H1 (cell line): Measurements from ENCODE around the gene HUWE1. TPM values are rescaled to one million over a fixed set of nuclear protein-coding genes. Genes with fewer than 3 reads are reported as not detected.

Experiments
- CTCF ChIA-PET: fragments of 300-600 bp; sonication (Branson Sonifier 250); formaldehyde crosslinking; loops from one replicate; lab custom pipeline; 2021; ENCODE audit not compliant: partially characterized antibody; lab: Charles Lee
- POLR2A ChIA-PET: fragments of 300-600 bp; sonication (Branson Sonifier 250); formaldehyde crosslinking; loops from one replicate; lab custom pipeline; 2021; ENCODE audit warnings: inconsistent platforms; ENCODE audit not compliant: partially characterized antibody; lab: Charles Lee
- DNase-seq, 2 experiments: peaks; one replicate each; pipeline versions ENCODE4 v3.0.0 to v3.0.0-alpha.2; 2010 to 2022; ENCODE audit warnings: low spot score in 2 of 2, low read depth in 1 of 2, mixed read lengths in 1 of 2
- FAIRE-seq: peaks from 2 replicates; lab custom pipeline; 2011; peaks lifted over from hg19 to GRCh38; lab: Jason Lieb, UNC
- H2AFZ ChIP-seq: 2 replicates; pipeline ENCODE4 v1.8.1; 2012; ENCODE audit warnings: low read length, inconsistent platforms
- H2AK5ac ChIP-seq: 2 replicates; pipeline ENCODE4 v1.6.1; 2013; ENCODE audit warnings: low read depth, low read length
- H2BK120ac ChIP-seq: replicated peaks from 2 replicates; pipeline ENCODE3; 2013; ENCODE audit warnings: low read depth, low read length, inconsistent platforms
- H2BK12ac ChIP-seq: 2 replicates; pipeline ENCODE4 v1.6.1; 2013; ENCODE audit warnings: low read depth, low read length
- H2BK15ac ChIP-seq: 2 replicates; pipeline ENCODE4 v1.6.1; 2013; ENCODE audit warnings: low read length
- H2BK20ac ChIP-seq: 2 replicates; pipeline ENCODE4 v1.6.1; 2013; ENCODE audit warnings: low read length
- H2BK5ac ChIP-seq: 2 replicates; pipeline ENCODE4 v1.6.1; 2013; ENCODE audit warnings: low read depth, low read length
- H3K14ac ChIP-seq: 2 replicates; pipeline ENCODE4 v1.6.1; 2013; ENCODE audit warnings: inconsistent platforms; ENCODE audit not compliant: insufficient read length
- H3K18ac ChIP-seq: 2 replicates; pipeline ENCODE4 v1.6.1; 2013; ENCODE audit warnings: low read length; ENCODE audit errors: extremely low read depth
- H3K23ac ChIP-seq: 2 replicates; pipeline ENCODE4 v1.6.1; 2013; ENCODE audit warnings: inconsistent platforms; ENCODE audit not compliant: insufficient read length
- H3K23me2 ChIP-seq: 2 replicates; pipeline ENCODE4 v1.6.1; 2013; ENCODE audit warnings: low read depth, low read length
- H3K27ac ChIP-seq: 2 replicates; pipeline ENCODE4 v1.6.1; 2011; ENCODE audit warnings: low read depth, low read length, inconsistent platforms
- H3K27me3 ChIP-seq, 4 experiments: replicated peaks in 1 of 4; 1 replicate in 1 of 4; 2 replicates in 3 of 4; pipeline versions ENCODE4 v1.6.1 to v1.8.1; 2011 to 2013; ENCODE audit warnings: low read length in 3 of 4, mild to moderate bottlenecking in 3 of 4, inconsistent platforms in 2 of 4, mixed read lengths in 2 of 4, moderate library complexity in 1 of 4; ENCODE audit not compliant: control insufficient read depth in 3 of 4, insufficient read depth in 3 of 4; ENCODE audit errors: extremely low read depth in 1 of 4
- H3K36me3 ChIP-seq, 4 experiments: 2 replicates each; pipeline versions ENCODE4 v1.6.1 to v1.8.1; 2011 to 2013; ENCODE audit warnings: mild to moderate bottlenecking in 4 of 4, low read length in 3 of 4, moderate library complexity in 2 of 4, control low read depth in 1 of 4, inconsistent platforms in 1 of 4; ENCODE audit not compliant: insufficient read depth in 4 of 4, control insufficient read depth in 2 of 4
- H3K4ac ChIP-seq: replicated peaks from 2 replicates; pipeline ENCODE3; 2013; ENCODE audit warnings: low read length, low read depth, mixed read lengths, inconsistent platforms; ENCODE audit not compliant: insufficient read length
- H3K4me1 ChIP-seq, 4 experiments: replicated peaks in 1 of 4; 1 replicate in 1 of 4; 2 replicates in 3 of 4; pipeline versions ENCODE4 v1.6.1 to v1.8.1; 2011 to 2013; ENCODE audit warnings: low read length in 3 of 4, inconsistent platforms in 2 of 4, mixed read lengths in 1 of 4; ENCODE audit not compliant: insufficient read depth in 4 of 4, control insufficient read depth in 3 of 4
- H3K4me2 ChIP-seq, 2 experiments: 2 replicates each; pipeline versions ENCODE4 v1.6.1 to v1.8.1; 2011 to 2013; ENCODE audit warnings: low read depth in 2 of 2, low read length in 2 of 2, control low read depth in 1 of 2, inconsistent platforms in 1 of 2, mild to moderate bottlenecking in 1 of 2; ENCODE audit not compliant: insufficient read depth in 1 of 2
- H3K4me3 ChIP-seq, 4 experiments: fragments of 200-600, 300-600 bp in 1 of 4; sonication (generic), shearing (Covaris generic), sonication (Bioruptor Twin) in 1 of 4; 2 replicates each; pipeline versions ENCODE4 v1.5.1 to v1.8.1; 2011 to 2016; ENCODE audit warnings: low read length in 4 of 4, low read depth in 3 of 4, control low read depth in 2 of 4, inconsistent platforms in 2 of 4, mild to moderate bottlenecking in 2 of 4, mixed read lengths in 1 of 4, moderate library complexity in 1 of 4; ENCODE audit not compliant: insufficient read depth in 2 of 4; ENCODE audit errors: extremely low read depth in 1 of 4
- H3K56ac ChIP-seq: replicated peaks from 2 replicates; pipeline ENCODE3; 2013; ENCODE audit warnings: low read depth, mild to moderate bottlenecking, mixed read lengths, low read length, inconsistent platforms; ENCODE audit not compliant: insufficient read length
- H3K79me1 ChIP-seq: 2 replicates; pipeline ENCODE4 v1.6.1; 2013; ENCODE audit warnings: low read depth, low read length, control low read depth
- H3K79me2 ChIP-seq, 2 experiments: 2 replicates each; pipeline versions ENCODE4 v1.6.1 to v1.8.1; 2012 to 2013; ENCODE audit warnings: low read length in 2 of 2, mild to moderate bottlenecking in 2 of 2, inconsistent platforms in 1 of 2; ENCODE audit not compliant: insufficient read depth in 2 of 2, control insufficient read depth in 1 of 2
- H3K9ac ChIP-seq, 4 experiments: replicated peaks in 1 of 4; 1 replicate in 1 of 4; 2 replicates in 3 of 4; pipeline versions ENCODE4 v1.6.1 to v1.8.1; 2011 to 2013; ENCODE audit warnings: low read depth in 3 of 4, low read length in 3 of 4, control low read depth in 2 of 4, mild to moderate bottlenecking in 2 of 4, moderate library complexity in 2 of 4, inconsistent platforms in 1 of 4; ENCODE audit errors: extremely low read depth in 1 of 4
- H3K9me3 ChIP-seq, 2 experiments: 2 replicates each; pipeline versions ENCODE4 v1.6.1 to v1.8.1; 2012 to 2013; ENCODE audit warnings: mild to moderate bottlenecking in 2 of 2, moderate library complexity in 2 of 2, control low read depth in 1 of 2, inconsistent platforms in 1 of 2, low read depth in 1 of 2, low read length in 1 of 2, mixed read lengths in 1 of 2; ENCODE audit not compliant: insufficient read depth in 2 of 2
- H4K20me1 ChIP-seq, 2 experiments: replicated peaks in 1 of 2; 2 replicates each; pipeline versions ENCODE3 to v1.8.1; 2011 to 2013; ENCODE audit warnings: inconsistent platforms in 2 of 2, low read length in 2 of 2, mild to moderate bottlenecking in 1 of 2; ENCODE audit not compliant: insufficient read depth in 2 of 2, control insufficient read depth in 1 of 2
- H4K5ac ChIP-seq: 2 replicates; pipeline ENCODE4 v1.6.1; 2013; ENCODE audit warnings: low read length, low read depth, mixed read lengths, inconsistent platforms; ENCODE audit not compliant: insufficient read length
- H4K8ac ChIP-seq: 2 replicates; pipeline ENCODE4 v1.8.0; 2013; ENCODE audit warnings: mild to moderate bottlenecking, moderate library complexity, low read length, inconsistent platforms; ENCODE audit not compliant: insufficient read depth; ENCODE audit errors: extremely low read depth
- H4K91ac ChIP-seq: replicated peaks from 2 replicates; pipeline ENCODE3; 2013; ENCODE audit warnings: low read length, mixed read lengths, inconsistent platforms; ENCODE audit not compliant: insufficient read length
- ASH2L ChIP-seq: fragments of 200-600, 300-600 bp; sonication (generic); IDR thresholded peaks from one replicate; pipeline ENCODE4 v1.7.1; 2017; ENCODE audit warnings: low read length
- CBX5 ChIP-seq: fragments of 300-800, 300-1000 bp; sonication (generic); IDR thresholded peaks from 2 replicates; pipeline ENCODE4 v1.7.1; 2016; ENCODE audit warnings: antibody characterized with exemption, low read length, low read depth
- CHD1 ChIP-seq: IDR thresholded peaks from 2 replicates; pipeline ENCODE4 v1.6.1; 2012; ENCODE audit warnings: low read depth, low read length, improper control_type of control experiment
- EP300 ChIP-seq, 2 experiments: IDR thresholded peaks; 1 replicate in 1 of 2; 2 replicates in 1 of 2; pipeline ENCODE4 v1.6.1; 2011 to 2012; ENCODE audit warnings: low read depth in 2 of 2, low read length in 2 of 2, mild to moderate bottlenecking in 2 of 2, borderline replicate concordance in 1 of 2, inconsistent platforms in 1 of 2, moderate library complexity in 1 of 2
- EZH2 ChIP-seq: fragments of 200-600 bp; sonication (generic); IDR thresholded peaks from 2 replicates; pipeline ENCODE4 v1.7.1; 2012; ENCODE audit warnings: low read depth, mild to moderate bottlenecking, moderate library complexity, low read length, inconsistent platforms; ENCODE audit not compliant: severe bottlenecking
- KDM4A ChIP-seq: IDR thresholded peaks from one replicate; pipeline ENCODE4 v1.7.1; 2012; ENCODE audit warnings: low read depth, mild to moderate bottlenecking, moderate library complexity, low read length, inconsistent platforms; ENCODE audit not compliant: severe bottlenecking
- POLR2A ChIP-seq, 2 experiments: IDR thresholded peaks; 1 replicate in 1 of 2; 2 replicates in 1 of 2; pipeline ENCODE4 v1.6.1; 2011; ENCODE audit warnings: low read depth in 2 of 2, low read length in 2 of 2, mild to moderate bottlenecking in 2 of 2; ENCODE audit errors: control extremely low read depth in 1 of 2
- RFX5 ChIP-seq: IDR thresholded peaks from 2 replicates; pipeline ENCODE4 v1.6.1; 2011; ENCODE audit warnings: low read depth, low read length, improper control_type of control experiment, borderline replicate concordance
- SIN3A ChIP-seq, 2 experiments: IDR thresholded peaks in 1 of 2; conservative IDR thresholded peaks in 1 of 2; 2 replicates each; pipeline ENCODE4 v1.6.1; 2011 to 2012; ENCODE audit warnings: low read length in 2 of 2, improper control_type of control experiment in 1 of 2, low read depth in 1 of 2, mild to moderate bottlenecking in 1 of 2
- SIRT6 ChIP-seq: IDR thresholded peaks from one replicate; pipeline ENCODE4 v1.7.1; 2012; ENCODE audit warnings: low read length, inconsistent platforms
- SP4 ChIP-seq: IDR thresholded peaks from 2 replicates; pipeline ENCODE4 v1.6.1; 2012; ENCODE audit warnings: low read length, inconsistent platforms
- TCF12 ChIP-seq: IDR thresholded peaks from 2 replicates; pipeline ENCODE4 v1.6.1; 2011; ENCODE audit warnings: low read depth, mild to moderate bottlenecking, low read length
- WGBS, 2 experiments: shearing (Covaris generic) in 1 of 2; methylation state at CpG; one replicate each; pipeline versions ENCODE4 v1.1.6 to v1.1.7; 2013 to 2015; ENCODE audit warnings: low lambda C conversion rate in 2 of 2, mixed read lengths in 2 of 2, inconsistent platforms in 1 of 2, low coverage in 1 of 2, missing lambda C conversion rate in 1 of 2; ENCODE audit not compliant: insufficient replicate concordance in 2 of 2, insufficient coverage in 1 of 2, insufficient read length in 1 of 2; ENCODE audit errors: extremely low coverage in 1 of 2, missing lambda C conversion rate in 1 of 2; 5-methylcytosine and 5-hydroxymethylcytosine counted together
- polyA plus RNA-seq, 7 experiments: library from polyadenylated mRNA; depleted of rRNA in 3 of 7; stranded (reverse) in 5 of 7; unstranded in 2 of 7; fragments of >200 nt in 5 of 7; fragments of 200-250 nt in 2 of 7; gene quantifications; 1 replicate in 5 of 7; 2 replicates in 1 of 7; 4 replicates in 1 of 7; pipeline versions ENCODE4 v1.2.1 to v1.2.3, GENCODE V29; 2011 to 2013; ENCODE audit warnings: missing spikeins in 2 of 7, mixed read lengths in 2 of 7
- total RNA-seq: library from RNA; stranded (reverse); fragmentation: NEBNext Ultra II Directional; extraction: Animal tissue kit (Norgen Biotek cat#: 25700); gene quantifications from 2 replicates; pipeline ENCODE4 v1.2.1, GENCODE V29; 2021
- TF ChIP-seq, protein P1 (sequence below): IDR thresholded peaks from 2 replicates; pipeline ENCODE4 v1.6.1; 2011; ENCODE audit warnings: low read length, improper control_type of control experiment
- TF ChIP-seq, protein P2 (sequence below): IDR thresholded peaks from 2 replicates; pipeline ENCODE4 v1.6.1; 2012; ENCODE audit warnings: inconsistent platforms

HUWE1 gene
- total and polyA plus RNA-seq, 2 of the 8 experiments (the other 6 are each of a cell fraction or from before 2014, with no cell fraction given), result 114 to 252 TPM

DNA sequence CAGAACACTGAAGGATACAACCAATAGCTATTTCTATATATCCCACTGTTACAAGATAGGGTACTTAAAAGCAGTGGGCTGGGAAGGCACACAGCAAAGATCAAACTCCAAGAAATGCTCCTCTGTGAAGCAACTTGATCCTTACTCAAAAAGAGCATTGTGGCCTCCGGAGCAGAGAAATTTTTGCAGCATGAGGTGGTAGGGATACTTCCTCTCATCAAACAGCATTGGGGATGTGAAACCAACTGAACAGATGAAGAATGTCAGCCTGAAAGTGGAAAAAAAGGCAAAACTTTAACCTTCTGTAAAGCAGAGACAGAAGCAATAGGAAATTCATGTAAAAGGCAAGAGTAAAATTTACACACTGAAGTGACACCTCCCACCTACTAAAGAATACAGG, 92.2 kb downstream of the HUWE1 start:
- FAIRE-seq, result no peak
- WGBS, 2 experiments, result 91% methylated on average over 1 of the region's 1 CpG; no CpG with 5 or more reads in 1 of the 2 experiments
- TF ChIP-seq KDM4A (no peak), SIRT6 (no peak), SP4 (no peak), ASH2L (no peak), POLR2A (IDR thresholded peaks at IDR 0.05; ENCODE audit: control extremely low read depth in 1 of 2, low read depth in 2 of 2, low read length in 2 of 2) (no peak), CBX5 (no peak), EP300 (IDR thresholded peaks at IDR 0.05; ENCODE audit: borderline replicate concordance in 1 of 2, low read depth in 2 of 2, low read length in 2 of 2) (no peak), TCF12 (no peak), EZH2 (no peak), SIN3A (conservative IDR thresholded peaks at IDR 0.05 in 1 of 2, IDR thresholded peaks at IDR 0.05 in 1 of 2; ENCODE audit: low read depth in 1 of 2, low read length in 2 of 2) (no peak), RFX5 (no peak), CHD1 (no peak)
- TF ChIP-seq, protein P1, sequence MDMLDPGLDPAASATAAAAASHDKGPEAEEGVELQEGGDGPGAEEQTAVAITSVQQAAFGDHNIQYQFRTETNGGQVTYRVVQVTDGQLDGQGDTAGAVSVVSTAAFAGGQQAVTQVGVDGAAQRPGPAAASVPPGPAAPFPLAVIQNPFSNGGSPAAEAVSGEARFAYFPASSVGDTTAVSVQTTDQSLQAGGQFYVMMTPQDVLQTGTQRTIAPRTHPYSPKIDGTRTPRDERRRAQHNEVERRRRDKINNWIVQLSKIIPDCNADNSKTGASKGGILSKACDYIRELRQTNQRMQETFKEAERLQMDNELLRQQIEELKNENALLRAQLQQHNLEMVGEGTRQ, result no peak
- TF ChIP-seq, protein P2, sequence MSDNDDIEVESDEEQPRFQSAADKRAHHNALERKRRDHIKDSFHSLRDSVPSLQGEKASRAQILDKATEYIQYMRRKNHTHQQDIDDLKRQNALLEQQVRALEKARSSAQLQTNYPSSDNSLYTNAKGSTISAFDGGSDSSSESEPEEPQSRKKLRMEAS, result no peak

More for the DNA sequence above, 92.2 kb downstream of the HUWE1 start:
- CTCF ChIA-PET, result no interaction called here
- H3K4ac ChIP-seq, result no peak overlapping the region
- H4K20me1 ChIP-seq, result no peaks in the 10 kb centered on the region
- H3K27me3 ChIP-seq, result no peaks in the 10 kb centered on the region
- H3K18ac ChIP-seq, result no peak overlapping the region
- H3K9me3 ChIP-seq, result no peaks in the 10 kb centered on the region
- no peak overlapping the region for H3K9ac ChIP-seq
- no peak overlapping the region for H2BK5ac ChIP-seq
- H3K23ac ChIP-seq, result no peak overlapping the region
- no peak overlapping the region for H3K4me3 ChIP-seq
- H3K36me3 ChIP-seq, result peaks cover 30 to 82% (median 60%) of the 10 kb centered on the region in 4 experiments
- H4K91ac ChIP-seq, result no peak overlapping the region
- H2BK20ac ChIP-seq, result no peak overlapping the region
- no peak overlapping the region for H2BK12ac ChIP-seq
- DNase-seq, result no peak
- no peaks in the 10 kb centered on the region for H3K23me2 ChIP-seq
- no peak overlapping the region for H2AK5ac ChIP-seq
- no peak overlapping the region for H3K56ac ChIP-seq
- H3K4me1 ChIP-seq, result no peaks in the 10 kb centered on the region
- POLR2A ChIA-PET, result no interaction called here
- no peak overlapping the region for H2BK15ac ChIP-seq
- H4K5ac ChIP-seq, result no peak overlapping the region
- H4K8ac ChIP-seq, result no peak overlapping the region
- no peak overlapping the region for H3K14ac ChIP-seq
- H2AFZ ChIP-seq, result no peak overlapping the region
- H3K4me2 ChIP-seq, result no peak overlapping the region
- no peaks in the 10 kb centered on the region for H3K79me2 ChIP-seq
- H3K79me1 ChIP-seq, result no peaks in the 10 kb centered on the region
- no peak overlapping the region for H3K27ac ChIP-seq
- no peak overlapping the region for H2BK120ac ChIP-seq
